ENCODE data around the gene KEL. TPM values are rescaled to one million over a fixed set of nuclear protein-coding genes. Genes with fewer than 3 reads are reported as not detected.

Gene KEL
- total RNA-seq, 1 experiment from 2014 or later, result 0.91 TPM

- Histone ChIP-seq H3K9me2 (ENCODE audit: insufficient read depth) (no peaks in the 10 kb centered on the region), H2AFZ (ENCODE audit: low read depth, low read length, poor library complexity, severe bottlenecking) (no peak overlapping the region), H3K4me1 (ENCODE audit: control insufficient read depth in 1 of 2, insufficient read depth in 2 of 2, low read length in 2 of 2) (no peaks in the 10 kb centered on the region), H3K79me2 (ENCODE audit: insufficient read depth, low read length) (no peaks in the 10 kb centered on the region), H3K36me3 (ENCODE audit: control insufficient read depth in 1 of 2, insufficient read depth in 2 of 2, low read length in 2 of 2) (no peaks in the 10 kb centered on the region), H3K27me3 (ENCODE audit: insufficient read depth, low read length) (no peaks in the 10 kb centered on the region), H3K9me3 (ENCODE audit: control insufficient read depth in 1 of 2, insufficient read depth in 1 of 2, low read depth in 1 of 2, low read length in 2 of 2) (no peaks in the 10 kb centered on the region), H3K9ac (ENCODE audit: low read length) (no peak overlapping the region), H3K4me2 (ENCODE audit: low read length) (no peak overlapping the region), H3K27ac (ENCODE audit: low read depth, low read length) (no peak overlapping the region), H3K4me3 (replicated peaks in 1 of 2; ENCODE audit: low read depth in 1 of 2, low read length in 2 of 2) (no peak overlapping the region), H4K20me1 (ENCODE audit: insufficient read depth) (no peaks in the 10 kb centered on the region)
- intact Hi-C loops (cut with micrococcal nuclease), result no loop called here
- POLR2A ChIA-PET, result no interaction called here
- RAD21 ChIA-PET (ENCODE audit: low non-redundant PET in 1 of 2, low total read pairs in 2 of 2, uncharacterized antibody in 2 of 2, unreplicated experiment in 2 of 2), result no interaction called here
- DNase-seq (ENCODE audit: low read depth, low spot score) (no peak), ATAC-seq (no peak)
- no TSS peak for BruUV-seq (replicated peaks)
- CTCF ChIA-PET, result interaction anchor here (1.1 to 1.6 kb wide), 3 partner anchors 88 to 412 kb away, joined by 3 to 5 read pairs (median 4); no protein-coding TSS in a partner anchor
- TF ChIP-seq RAD21 (IDR thresholded peaks at IDR 0.05; ENCODE audit: low read depth) (no peak), CTCF (IDR thresholded peaks at IDR 0.05 in 2 of 3, conservative IDR thresholded peaks at IDR 0.05 in 1 of 3; ENCODE audit: borderline replicate concordance in 1 of 3, insufficient read depth in 1 of 3, low read depth in 2 of 3, low read length in 2 of 3) (no peak), ZBTB33 (IDR thresholded peaks at IDR 0.05; ENCODE audit: extremely low read depth, insufficient replicate concordance, low read length) (no peak), FOSL1 (IDR thresholded peaks at IDR 0.05; ENCODE audit: low read depth) (no peak), CBX3 (IDR thresholded peaks at IDR 0.05; ENCODE audit: low read depth) (no peak), EZH2phosphoT487 (IDR thresholded peaks at IDR 0.05; ENCODE audit: borderline replicate concordance) (no peak), ZNF274 (IDR thresholded peaks at IDR 0.05; ENCODE audit: low read depth, low read length) (no peak), ZFX (IDR thresholded peaks at IDR 0.05) (no peak), MAX (IDR thresholded peaks at IDR 0.05) (no peak), EZH2 (IDR thresholded peaks at IDR 0.05) (no peak), SIN3A (IDR thresholded peaks at IDR 0.05; ENCODE audit: low read depth) (no peak), REST (IDR thresholded peaks at IDR 0.05; ENCODE audit: low read depth) (no peak), YY1 (IDR thresholded peaks at IDR 0.05; ENCODE audit: extremely low read depth, insufficient replicate concordance, low read depth, low read length) (no peak), SP1 (IDR thresholded peaks at IDR 0.05; ENCODE audit: low read depth) (no peak), ELF1 (IDR thresholded peaks at IDR 0.05; ENCODE audit: borderline replicate concordance, low read depth) (no peak), POLR2AphosphoS5 (IDR thresholded peaks at IDR 0.05; ENCODE audit: low read depth, low read length) (no peak), JUND (IDR thresholded peaks at IDR 0.05) (no peak), EGR1 (IDR thresholded peaks at IDR 0.05; ENCODE audit: low read depth) (no peak)
Measured at GRCh38 chr7:142997456-142997989, 35.4 kb upstream of the KEL start.

Measured in HCT116 (cell line).